ENCODE results near the gene ZSWIM1. TPM values are rescaled to one million over a fixed set of nuclear protein-coding genes. Genes with fewer than 3 reads are reported as not detected.

ZSWIM1 gene
- total and polyA plus RNA-seq, 2 of the 13 experiments (the other 11 are each of a cell fraction or from before 2014, with no cell fraction given) = 9.5 to 11.7 TPM

DNA sequence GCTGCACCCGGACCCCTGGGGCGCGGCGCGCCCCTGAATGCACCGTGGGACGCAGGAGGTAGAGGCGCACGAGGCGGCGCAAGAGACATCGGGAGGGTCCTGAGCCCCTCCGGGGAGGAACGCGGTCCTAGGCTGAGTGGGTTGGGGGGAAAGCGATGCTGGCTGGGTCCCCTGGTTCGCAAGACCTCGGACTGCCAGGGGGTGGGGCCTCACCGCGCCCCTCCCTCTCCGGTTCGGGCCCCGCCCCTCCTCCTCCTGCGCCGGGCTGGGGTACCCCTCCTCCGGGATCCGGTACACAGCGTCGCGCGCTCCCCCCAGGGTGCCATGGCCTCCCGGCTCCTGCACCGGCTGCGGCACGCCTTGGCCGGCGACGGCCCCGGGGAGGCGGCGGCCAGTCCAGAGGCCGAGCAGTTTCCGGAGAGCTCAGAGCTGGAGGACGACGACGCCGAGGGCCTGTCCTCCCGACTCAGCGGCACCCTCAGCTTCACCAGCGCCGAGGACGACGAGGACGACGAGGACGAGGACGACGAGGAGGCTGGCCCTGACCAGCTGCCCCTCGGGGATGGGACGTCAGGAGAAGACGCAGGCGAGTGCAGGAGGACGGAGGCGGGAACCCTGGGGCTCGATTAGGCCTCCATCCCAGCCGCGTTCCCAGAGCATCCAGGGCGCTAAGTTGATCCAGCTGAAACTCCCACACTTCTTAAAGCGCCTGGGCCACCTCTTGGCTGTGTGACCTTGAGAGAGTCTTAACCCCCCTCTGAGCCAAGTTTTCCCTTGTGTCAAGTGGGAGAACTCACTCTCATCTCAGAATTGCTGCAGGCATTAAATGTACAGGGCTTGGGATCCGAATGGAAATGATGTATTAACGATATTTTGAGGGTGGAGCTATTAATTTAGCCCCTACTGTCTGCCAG is 46.9 kb upstream of the ZSWIM1 start (continued):
- TF ChIP-seq ZBED4 (CRISPR knock-in tag; IDR thresholded peaks at IDR 0.05; ENCODE audit: borderline replicate concordance) = peak; percentile 26; the same call in 1 of the 2 replicates
- no peak for TF ChIP-seq ZHX1 (CRISPR knock-in tag; IDR thresholded peaks at IDR 0.05; ENCODE audit: low read depth)
- no peak for TF ChIP-seq PLRG1 (conservative IDR thresholded peaks at IDR 0.05)
- TF ChIP-seq, protein P1, sequence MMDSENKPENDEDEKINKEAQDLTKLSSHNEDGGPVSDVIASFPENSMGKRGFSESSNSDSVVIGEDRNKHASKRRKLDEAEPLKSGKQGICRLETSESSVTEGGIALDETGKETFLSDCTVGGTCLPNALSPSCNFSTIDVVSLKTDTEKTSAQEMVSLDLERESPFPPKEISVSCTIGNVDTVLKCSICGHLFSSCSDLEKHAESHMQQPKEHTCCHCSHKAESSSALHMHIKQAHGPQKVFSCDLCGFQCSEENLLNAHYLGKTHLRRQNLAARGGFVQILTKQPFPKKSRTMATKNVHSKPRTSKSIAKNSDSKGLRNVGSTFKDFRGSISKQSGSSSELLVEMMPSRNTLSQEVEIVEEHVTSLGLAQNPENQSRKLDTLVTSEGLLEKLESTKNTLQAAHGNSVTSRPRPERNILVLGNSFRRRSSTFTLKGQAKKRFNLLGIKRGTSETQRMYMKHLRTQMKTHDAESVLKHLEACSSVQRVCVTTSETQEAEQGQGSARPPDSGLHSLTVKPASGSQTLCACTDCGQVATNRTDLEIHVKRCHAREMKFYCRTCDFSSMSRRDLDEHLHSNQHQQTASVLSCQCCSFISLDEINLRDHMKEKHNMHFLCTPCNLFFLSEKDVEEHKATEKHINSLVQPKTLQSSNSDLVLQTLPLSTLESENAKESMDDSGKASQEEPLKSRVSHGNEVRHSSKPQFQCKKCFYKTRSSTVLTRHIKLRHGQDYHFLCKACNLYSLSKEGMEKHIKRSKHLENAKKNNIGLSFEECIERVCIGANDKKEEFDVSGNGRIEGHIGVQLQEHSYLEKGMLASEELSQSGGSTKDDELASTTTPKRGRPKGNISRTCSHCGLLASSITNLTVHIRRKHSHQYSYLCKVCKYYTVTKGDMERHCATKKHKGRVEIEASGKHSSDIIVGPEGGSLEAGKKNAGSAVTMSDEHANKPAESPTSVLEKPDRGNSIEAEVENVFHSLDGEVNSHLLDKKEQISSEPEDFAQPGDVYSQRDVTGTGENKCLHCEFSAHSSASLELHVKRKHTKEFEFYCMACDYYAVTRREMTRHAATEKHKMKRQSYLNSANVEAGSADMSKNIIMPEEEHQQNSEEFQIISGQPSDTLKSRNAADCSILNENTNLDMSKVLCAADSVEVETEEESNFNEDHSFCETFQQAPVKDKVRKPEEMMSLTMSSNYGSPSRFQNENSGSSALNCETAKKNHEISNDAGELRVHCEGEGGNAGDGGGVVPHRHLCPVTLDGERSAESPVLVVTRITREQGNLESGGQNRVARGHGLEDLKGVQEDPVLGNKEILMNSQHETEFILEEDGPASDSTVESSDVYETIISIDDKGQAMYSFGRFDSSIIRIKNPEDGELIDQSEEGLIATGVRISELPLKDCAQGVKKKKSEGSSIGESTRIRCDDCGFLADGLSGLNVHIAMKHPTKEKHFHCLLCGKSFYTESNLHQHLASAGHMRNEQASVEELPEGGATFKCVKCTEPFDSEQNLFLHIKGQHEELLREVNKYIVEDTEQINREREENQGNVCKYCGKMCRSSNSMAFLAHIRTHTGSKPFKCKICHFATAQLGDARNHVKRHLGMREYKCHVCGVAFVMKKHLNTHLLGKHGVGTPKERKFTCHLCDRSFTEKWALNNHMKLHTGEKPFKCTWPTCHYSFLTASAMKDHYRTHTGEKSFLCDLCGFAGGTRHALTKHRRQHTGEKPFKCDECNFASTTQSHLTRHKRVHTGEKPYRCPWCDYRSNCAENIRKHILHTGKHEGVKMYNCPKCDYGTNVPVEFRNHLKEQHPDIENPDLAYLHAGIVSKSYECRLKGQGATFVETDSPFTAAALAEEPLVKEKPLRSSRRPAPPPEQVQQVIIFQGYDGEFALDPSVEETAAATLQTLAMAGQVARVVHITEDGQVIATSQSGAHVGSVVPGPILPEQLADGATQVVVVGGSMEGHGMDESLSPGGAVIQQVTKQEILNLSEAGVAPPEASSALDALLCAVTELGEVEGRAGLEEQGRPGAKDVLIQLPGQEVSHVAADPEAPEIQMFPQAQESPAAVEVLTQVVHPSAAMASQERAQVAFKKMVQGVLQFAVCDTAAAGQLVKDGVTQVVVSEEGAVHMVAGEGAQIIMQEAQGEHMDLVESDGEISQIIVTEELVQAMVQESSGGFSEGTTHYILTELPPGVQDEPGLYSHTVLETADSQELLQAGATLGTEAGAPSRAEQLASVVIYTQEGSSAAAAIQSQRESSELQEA (CRISPR knock-in tag; IDR thresholded peaks at IDR 0.05; ENCODE audit: not compliant biosample characterization) = peak; percentile 86
- TF ChIP-seq ZBTB34 (CRISPR knock-in tag; IDR thresholded peaks at IDR 0.05) = no peak
